H9 (cell line): ENCODE data around the gene SERPINC1. TPM values are rescaled to one million over a fixed set of nuclear protein-coding genes. Genes with fewer than 3 reads are reported as not detected.

Experiments used
- DNase-seq: peaks from one replicate; pipeline ENCODE4 v3.0.0-alpha.2; 2017
- H2AFZ ChIP-seq: one replicate; pipeline ENCODE4 v1.6.1; 2013; ENCODE audit warnings: mild to moderate bottlenecking, low read length, control low read depth, moderate library complexity
- H2AK5ac ChIP-seq: 2 replicates; pipeline ENCODE4 v1.6.1; 2013; ENCODE audit warnings: low read length, control low read depth, mixed read lengths; ENCODE audit not compliant: insufficient read length
- H2BK120ac ChIP-seq: one replicate; pipeline ENCODE4 v1.6.1; 2013; ENCODE audit warnings: low read depth, mild to moderate bottlenecking, low read length, control low read depth, inconsistent platforms; ENCODE audit not compliant: poor library complexity, severe bottlenecking
- H2BK12ac ChIP-seq: 2 replicates; pipeline ENCODE4 v1.6.1; 2013; ENCODE audit warnings: low read length, control low read depth, mixed read lengths, low read depth; ENCODE audit not compliant: insufficient read length
- H2BK15ac ChIP-seq: 2 replicates; pipeline ENCODE4 v1.6.1; 2013; ENCODE audit warnings: low read depth, low read length, control low read depth
- H2BK20ac ChIP-seq: one replicate; pipeline ENCODE4 v1.6.1; 2013; ENCODE audit warnings: low read depth, mild to moderate bottlenecking, low read length, control low read depth, inconsistent platforms; ENCODE audit not compliant: poor library complexity, severe bottlenecking
- H2BK5ac ChIP-seq: 2 replicates; pipeline ENCODE4 v1.6.1; 2013; ENCODE audit warnings: low read length, control low read depth, mixed read lengths; ENCODE audit not compliant: insufficient read length
- H3K14ac ChIP-seq: 2 replicates; pipeline ENCODE4 v1.6.1; 2013; ENCODE audit warnings: low read length, control low read depth; ENCODE audit not compliant: insufficient read depth
- H3K18ac ChIP-seq: 2 replicates; pipeline ENCODE4 v1.6.1; 2013; ENCODE audit warnings: low read depth, mild to moderate bottlenecking, mixed read lengths, low read length, control low read depth; ENCODE audit not compliant: insufficient read length
- H3K23ac ChIP-seq: 2 replicates; pipeline ENCODE4 v1.6.1; 2013; ENCODE audit warnings: low read length, control low read depth, mixed read lengths, low read depth; ENCODE audit not compliant: insufficient read length
- H3K23me2 ChIP-seq: 2 replicates; pipeline ENCODE4 v1.6.1; 2013; ENCODE audit warnings: low read depth, mild to moderate bottlenecking, mixed read lengths, low read length, control low read depth; ENCODE audit not compliant: insufficient read length, poor library complexity, severe bottlenecking
- H3K27ac ChIP-seq: 2 replicates; pipeline ENCODE4 v1.5.1; 2013; ENCODE audit warnings: low read length, control low read depth, mixed read lengths, low read depth; ENCODE audit not compliant: insufficient read length
- H3K27me3 ChIP-seq: 2 replicates; pipeline ENCODE4 v1.6.1; 2013; ENCODE audit warnings: low read length, control low read depth, inconsistent platforms; ENCODE audit not compliant: insufficient read depth
- H3K4ac ChIP-seq: 2 replicates; pipeline ENCODE4 v1.6.1; 2013; ENCODE audit warnings: low read depth, mild to moderate bottlenecking, control low read depth, inconsistent platforms, low read length, moderate library complexity
- H3K4me1 ChIP-seq: 2 replicates; pipeline ENCODE4 v1.6.1; 2013; ENCODE audit warnings: low read length, control low read depth, inconsistent platforms; ENCODE audit not compliant: insufficient read depth
- H3K4me2 ChIP-seq: 2 replicates; pipeline ENCODE4 v1.6.1; 2013; ENCODE audit warnings: low read length, control low read depth, mixed read lengths; ENCODE audit not compliant: insufficient read length, insufficient read depth
- H3K56ac ChIP-seq: 2 replicates; pipeline ENCODE4 v1.6.1; 2013; ENCODE audit warnings: low read depth, mild to moderate bottlenecking, mixed read lengths, low read length, control low read depth; ENCODE audit not compliant: insufficient read length
- H3K79me1 ChIP-seq: 2 replicates; pipeline ENCODE4 v1.6.1; 2013; ENCODE audit warnings: low read depth, mild to moderate bottlenecking, moderate library complexity, low read length, control low read depth, inconsistent platforms; ENCODE audit not compliant: insufficient read depth, poor library complexity, severe bottlenecking
- H3K79me2 ChIP-seq: 2 replicates; pipeline ENCODE4 v1.6.1; 2013; ENCODE audit warnings: low read length, control low read depth, inconsistent platforms; ENCODE audit not compliant: insufficient read depth
- H3K9ac ChIP-seq: 2 replicates; pipeline ENCODE4 v1.6.1; 2013; ENCODE audit warnings: low read length, control low read depth, mixed read lengths; ENCODE audit not compliant: insufficient read length; ENCODE audit errors: extremely low read depth
- H3K9me3 ChIP-seq: one replicate; pipeline ENCODE4 v1.6.1; 2013; ENCODE audit warnings: low read depth, low read length, inconsistent platforms; ENCODE audit not compliant: control insufficient read depth
- H3T11ph ChIP-seq: one replicate; pipeline ENCODE4 v1.6.1; 2013; ENCODE audit warnings: mild to moderate bottlenecking, low read length, control low read depth, inconsistent platforms
- H4K20me1 ChIP-seq: one replicate; pipeline ENCODE4 v1.6.1; 2013; ENCODE audit not compliant: control insufficient read depth, insufficient read length, insufficient read depth
- H4K5ac ChIP-seq: 2 replicates; pipeline ENCODE4 v1.6.1; 2013; ENCODE audit warnings: low read depth, mild to moderate bottlenecking, mixed read lengths, low read length, control low read depth; ENCODE audit not compliant: insufficient read length
- H4K8ac ChIP-seq: replicated peaks from 2 replicates; pipeline ENCODE4 v1.6.1; 2013; ENCODE audit warnings: low read length, control low read depth, mixed read lengths, low read depth; ENCODE audit not compliant: insufficient read length
- H4K91ac ChIP-seq: 2 replicates; pipeline ENCODE4 v1.6.1; 2013; ENCODE audit warnings: low read depth, mild to moderate bottlenecking, moderate library complexity, mixed read lengths, low read length, control low read depth; ENCODE audit not compliant: insufficient read length
- H3K27ac Mint-ChIP-seq, 3 experiments: 2 replicates in 2 of 3; 3 replicates in 1 of 3; pipeline ENCODE4 v1.8.0; 2020 to 2021; ENCODE audit warnings: mixed read lengths in 3 of 3, mild to moderate bottlenecking in 1 of 3, moderate library complexity in 1 of 3
- H3K27me3 Mint-ChIP-seq: 2 replicates; pipeline ENCODE4 v1.8.0; 2021; ENCODE audit warnings: low read depth, mild to moderate bottlenecking, moderate library complexity, mixed read lengths
- H3K36me3 Mint-ChIP-seq, 3 experiments: 2 replicates in 2 of 3; 3 replicates in 1 of 3; pipeline ENCODE4 v1.8.0; 2020 to 2021; ENCODE audit warnings: low read depth in 3 of 3, mixed read lengths in 3 of 3; ENCODE audit not compliant: insufficient read depth in 1 of 3
- H3K4me1 Mint-ChIP-seq, 2 experiments: 2 replicates each; pipeline ENCODE4 v1.8.0; 2020; ENCODE audit warnings: mixed read lengths in 2 of 2
- H3K4me3 Mint-ChIP-seq, 2 experiments: 2 replicates in 1 of 2; 3 replicates in 1 of 2; pipeline ENCODE4 v1.8.0; 2020 to 2021; ENCODE audit warnings: mild to moderate bottlenecking in 2 of 2, mixed read lengths in 2 of 2, moderate library complexity in 1 of 2
- H3K9me3 Mint-ChIP-seq, 2 experiments: 2 replicates in 1 of 2; 3 replicates in 1 of 2; pipeline ENCODE4 v1.8.0; 2020; ENCODE audit warnings: mild to moderate bottlenecking in 2 of 2, mixed read lengths in 2 of 2, moderate library complexity in 1 of 2
- WGBS: extraction: QIAGEN DNeasy Blood & Tissue Kit; methylation state at CpG from one replicate; pipeline ENCODE4 v1.1.7; 2013; ENCODE audit warnings: missing lambda C conversion rate, low lambda C conversion rate, mixed read lengths; ENCODE audit not compliant: insufficient read length; ENCODE audit errors: extremely low coverage; 5-methylcytosine and 5-hydroxymethylcytosine counted together
- total RNA-seq: library from RNA; stranded (reverse); gene quantifications from 2 replicates; pipeline ENCODE4 v1.2.1, GENCODE V29; 2021
- TF ChIP-seq, protein P1 (sequence below): fragments of 200-600 bp; sonication (generic); conservative IDR thresholded peaks from 3 replicates; pipeline ENCODE4 v1.8.0; 2021; ENCODE audit warnings: antibody characterized with exemption, mild to moderate bottlenecking

The SERPINC1 gene
- total RNA-seq, 1 experiment from 2014 or later, result not detected

DNA sequence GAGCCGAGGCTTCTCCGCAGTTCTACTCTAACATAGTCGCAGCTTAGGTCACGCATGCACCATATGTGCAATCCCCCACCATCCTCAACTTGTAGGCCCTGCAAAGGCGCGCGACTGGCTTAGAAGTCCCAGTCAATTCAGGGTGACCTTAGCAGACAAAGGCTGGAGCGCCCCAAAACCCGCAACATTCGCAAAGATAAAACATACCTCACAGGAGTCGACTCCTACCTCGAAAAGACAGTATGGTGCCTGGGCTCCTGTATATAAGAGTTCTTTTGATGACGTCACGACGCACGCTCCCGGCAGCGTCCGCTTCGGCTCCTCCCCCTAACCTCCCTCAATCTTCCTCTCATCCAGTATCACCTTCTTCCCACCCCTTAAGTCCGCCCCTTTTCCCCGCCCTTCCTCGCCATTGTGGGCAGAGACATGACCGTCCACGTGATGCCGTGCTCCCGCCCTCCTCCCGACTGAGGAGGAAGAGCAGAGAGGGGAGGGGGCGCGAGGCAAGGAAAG, 49.3 kb downstream of the SERPINC1 start, which contains the start of gene GAS5:
Gene GAS5, minus strand, starts transcription at position 237 of the 513 bp plus-strand sequence.
- peak within 1 kb of the TSS; percentile 96 for H3K4me2 ChIP-seq
- no peak within 1 kb of the TSS for H2BK15ac ChIP-seq
- H3K27me3 Mint-ChIP-seq, result peaks cover 3% of the 10 kb centered on the region; the same call in 1 of the 2 replicates
- H4K91ac ChIP-seq, result no peak within 1 kb of the TSS
- peak within 1 kb of the TSS; percentile 68 for H3K27ac ChIP-seq
- H3K79me1 ChIP-seq, result no peaks in the 10 kb centered on the region
- H3K9ac ChIP-seq, result peak within 1 kb of the TSS; percentile 98
- peak within 1 kb of the TSS; percentile 95 for H4K5ac ChIP-seq
- TF ChIP-seq, protein P1, sequence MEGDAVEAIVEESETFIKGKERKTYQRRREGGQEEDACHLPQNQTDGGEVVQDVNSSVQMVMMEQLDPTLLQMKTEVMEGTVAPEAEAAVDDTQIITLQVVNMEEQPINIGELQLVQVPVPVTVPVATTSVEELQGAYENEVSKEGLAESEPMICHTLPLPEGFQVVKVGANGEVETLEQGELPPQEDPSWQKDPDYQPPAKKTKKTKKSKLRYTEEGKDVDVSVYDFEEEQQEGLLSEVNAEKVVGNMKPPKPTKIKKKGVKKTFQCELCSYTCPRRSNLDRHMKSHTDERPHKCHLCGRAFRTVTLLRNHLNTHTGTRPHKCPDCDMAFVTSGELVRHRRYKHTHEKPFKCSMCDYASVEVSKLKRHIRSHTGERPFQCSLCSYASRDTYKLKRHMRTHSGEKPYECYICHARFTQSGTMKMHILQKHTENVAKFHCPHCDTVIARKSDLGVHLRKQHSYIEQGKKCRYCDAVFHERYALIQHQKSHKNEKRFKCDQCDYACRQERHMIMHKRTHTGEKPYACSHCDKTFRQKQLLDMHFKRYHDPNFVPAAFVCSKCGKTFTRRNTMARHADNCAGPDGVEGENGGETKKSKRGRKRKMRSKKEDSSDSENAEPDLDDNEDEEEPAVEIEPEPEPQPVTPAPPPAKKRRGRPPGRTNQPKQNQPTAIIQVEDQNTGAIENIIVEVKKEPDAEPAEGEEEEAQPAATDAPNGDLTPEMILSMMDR, result no peak
- H3K18ac ChIP-seq, result peak within 1 kb of the TSS; percentile 89
- WGBS, result no CpG with 5 or more reads among the region's 30 CpGs
- H3K23ac ChIP-seq, result no peak within 1 kb of the TSS
- peaks cover 0 to 9% of the 10 kb centered on the region in 2 experiments; a peak in 2 of 5 replicates for H3K9me3 Mint-ChIP-seq
- H2BK20ac ChIP-seq, result no peak within 1 kb of the TSS
- H3K14ac ChIP-seq, result peak within 1 kb of the TSS; percentile 99
- H2BK5ac ChIP-seq, result peak within 1 kb of the TSS; percentile 46
- no peaks in the 10 kb centered on the region for H3K4me1 ChIP-seq
- no peaks in the 10 kb centered on the region for H3K27me3 ChIP-seq
- no peak within 1 kb of the TSS for H4K8ac ChIP-seq
- peaks cover 10% of the 10 kb centered on the region for H3K23me2 ChIP-seq
- H2AFZ ChIP-seq, result peak within 1 kb of the TSS; percentile 37
- no peaks in the 10 kb centered on the region for H3K9me3 ChIP-seq
- no peak within 1 kb of the TSS for H2BK120ac ChIP-seq
- H3K4me1 Mint-ChIP-seq, result peaks cover 33 to 45% of the 10 kb centered on the region in 2 experiments
- peaks cover 55 to 65% (median 62%) of the 10 kb centered on the region in 3 experiments for H3K36me3 Mint-ChIP-seq
- H2BK12ac ChIP-seq, result no peak within 1 kb of the TSS
- no peak within 1 kb of the TSS for H2AK5ac ChIP-seq
- H3K4ac ChIP-seq, result no peak within 1 kb of the TSS; the same call in 1 of the 2 replicates
- H4K20me1 ChIP-seq, result no peaks in the 10 kb centered on the region
- peak within 1 kb of the TSS; percentile 99 to 100 (median 99) for H3K27ac Mint-ChIP-seq
- H3K56ac ChIP-seq, result peak within 1 kb of the TSS; percentile 27
- peak within 1 kb of the TSS; percentile 98 to 99 for H3K4me3 Mint-ChIP-seq
- peak; percentile 100 for DNase-seq
- H3T11ph ChIP-seq, result no peak within 1 kb of the TSS
- peaks cover 16% of the 10 kb centered on the region; the same call in 1 of the 2 replicates for H3K79me2 ChIP-seq
